GM19324 (cell line): ENCODE results near the gene VWA7.

Experiments
- ATAC-seq: cut with Tn5 transposase; IDR thresholded peaks from one replicate; pipeline ENCODE4 v1.9.1; 2021; ENCODE audit warnings: mild to moderate bottlenecking, moderate library complexity; ENCODE audit not compliant: unreplicated experiment, low FRiP score

VWA7 gene

DNA sequence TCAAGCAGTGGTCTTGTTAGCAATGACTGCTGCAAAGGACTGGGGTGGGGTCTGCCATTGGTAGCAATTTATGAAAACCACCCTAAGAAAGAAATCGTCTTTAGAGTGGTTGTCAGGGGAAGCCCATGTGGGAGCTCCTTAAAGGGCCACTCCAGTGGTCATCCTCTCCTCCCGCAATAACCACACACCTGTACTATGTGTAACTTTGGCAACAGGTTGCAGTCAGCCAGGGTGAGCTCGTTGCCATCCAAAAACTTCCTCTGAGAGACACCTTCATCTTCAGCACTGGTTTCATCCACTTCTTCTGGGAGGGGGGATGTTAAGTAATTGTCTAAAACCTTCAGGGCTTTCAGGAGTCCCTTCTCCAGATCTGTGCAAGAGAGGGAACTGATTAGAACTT is 45.1 kb downstream of the VWA7 start:
- no peak for ATAC-seq

- ATAC-seq = no peak
Observed at GRCh38 chr6:31730631-31731086, 46.5 kb downstream of the VWA7 start.

DNA sequence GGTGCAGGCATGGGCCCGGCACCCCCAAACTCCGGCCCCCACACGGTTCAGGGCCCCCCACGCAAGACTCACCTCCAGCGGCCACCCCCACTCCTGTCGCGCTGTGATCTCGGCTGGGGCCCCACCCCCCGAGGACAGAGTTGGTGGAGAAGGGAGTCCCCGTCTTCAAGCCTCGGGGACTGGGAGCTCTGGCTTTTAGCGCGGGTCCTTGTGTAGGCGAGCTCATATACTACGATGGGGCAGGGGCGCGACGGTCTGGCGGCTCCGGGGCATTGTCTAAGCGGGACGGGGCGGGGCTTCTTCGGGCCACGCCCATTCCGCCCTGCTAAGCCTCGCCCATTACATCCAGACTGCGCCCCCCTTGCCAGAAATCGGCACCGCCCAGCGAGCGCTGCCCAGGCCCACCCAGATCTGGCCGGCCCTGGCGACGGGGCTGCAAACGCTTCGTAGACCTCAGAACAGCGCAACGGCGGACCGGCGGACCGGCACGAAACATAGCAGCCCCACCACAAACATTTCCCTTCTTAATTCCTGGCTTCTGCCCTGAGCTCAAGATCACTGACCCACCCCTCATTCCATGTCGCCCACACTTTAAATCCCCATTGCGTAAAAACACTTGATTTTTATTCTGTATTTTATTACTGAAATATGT is 47.0 kb downstream of the VWA7 start:
- no peak for ATAC-seq

DNA sequence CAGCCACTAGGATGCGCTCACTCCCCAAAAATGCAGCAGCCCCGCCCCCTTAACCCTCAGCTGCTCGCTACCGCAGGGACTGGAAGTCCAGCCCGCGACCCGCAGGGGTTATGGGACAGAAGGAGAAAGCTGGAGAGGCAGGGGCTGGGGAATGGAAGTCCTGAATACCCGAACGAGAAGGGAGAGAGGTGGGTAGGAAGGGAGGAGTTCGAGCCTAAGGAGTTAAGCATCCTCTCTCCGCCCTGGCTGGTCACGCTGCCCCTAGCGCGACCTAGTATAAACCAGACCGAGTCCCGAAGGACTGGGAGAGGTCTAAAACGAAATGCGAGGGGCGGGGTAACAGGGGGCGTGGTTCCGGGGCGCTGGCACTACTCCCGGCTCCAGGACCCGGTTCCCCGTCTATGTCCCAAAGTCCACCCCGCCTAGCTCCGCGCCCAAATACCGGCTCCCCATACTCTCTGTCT is 47.6 kb downstream of the VWA7 start:
- ATAC-seq = no peak

- ATAC-seq = no peak
Observed at GRCh38 chr6:31728767-31729514, 48.2 kb downstream of the VWA7 start, which contains the start of gene DDAH2. TSS of gene DDAH2 (minus strand) at chr6:31729299. CDS start at chr6:31729161, 138 bp downstream.

- ATAC-seq = no peak
Observed at GRCh38 chr6:31727717-31728671, 49.1 kb downstream of the VWA7 start.

DNA sequence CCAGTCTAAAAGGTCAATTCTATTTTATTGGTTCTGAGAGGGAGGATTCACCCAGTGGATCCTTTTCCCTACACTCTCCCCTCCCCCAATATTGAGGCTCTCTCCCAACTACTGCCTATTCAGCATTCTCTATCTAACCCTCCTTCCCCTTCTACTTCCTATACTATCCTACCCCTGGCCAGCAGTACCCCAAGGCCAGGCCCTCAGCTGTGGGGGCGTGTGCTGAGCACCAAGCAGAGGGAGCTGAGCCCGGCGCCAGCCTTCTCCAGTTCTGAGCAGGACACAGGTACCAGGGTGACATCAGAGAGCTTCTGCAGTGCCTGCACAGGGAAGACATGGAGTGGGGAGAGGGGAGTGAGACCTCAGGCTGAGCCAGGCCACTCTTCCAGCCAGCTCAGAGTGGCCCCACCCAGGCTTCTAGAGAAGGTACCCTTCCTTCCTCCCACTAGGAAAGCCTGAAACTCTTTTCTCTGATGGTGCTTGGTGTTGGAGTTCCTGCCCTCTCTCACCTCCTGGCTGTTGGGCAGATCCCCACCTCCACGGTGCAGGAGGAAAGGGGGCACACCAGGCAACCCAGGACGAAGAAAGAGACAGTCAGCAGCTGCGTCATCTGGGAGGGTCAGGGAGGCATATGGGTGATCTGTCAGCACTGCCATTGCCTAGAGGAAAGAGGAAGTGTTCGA is 50.0 kb downstream of the VWA7 start:
- ATAC-seq = peak; percentile 48

DNA sequence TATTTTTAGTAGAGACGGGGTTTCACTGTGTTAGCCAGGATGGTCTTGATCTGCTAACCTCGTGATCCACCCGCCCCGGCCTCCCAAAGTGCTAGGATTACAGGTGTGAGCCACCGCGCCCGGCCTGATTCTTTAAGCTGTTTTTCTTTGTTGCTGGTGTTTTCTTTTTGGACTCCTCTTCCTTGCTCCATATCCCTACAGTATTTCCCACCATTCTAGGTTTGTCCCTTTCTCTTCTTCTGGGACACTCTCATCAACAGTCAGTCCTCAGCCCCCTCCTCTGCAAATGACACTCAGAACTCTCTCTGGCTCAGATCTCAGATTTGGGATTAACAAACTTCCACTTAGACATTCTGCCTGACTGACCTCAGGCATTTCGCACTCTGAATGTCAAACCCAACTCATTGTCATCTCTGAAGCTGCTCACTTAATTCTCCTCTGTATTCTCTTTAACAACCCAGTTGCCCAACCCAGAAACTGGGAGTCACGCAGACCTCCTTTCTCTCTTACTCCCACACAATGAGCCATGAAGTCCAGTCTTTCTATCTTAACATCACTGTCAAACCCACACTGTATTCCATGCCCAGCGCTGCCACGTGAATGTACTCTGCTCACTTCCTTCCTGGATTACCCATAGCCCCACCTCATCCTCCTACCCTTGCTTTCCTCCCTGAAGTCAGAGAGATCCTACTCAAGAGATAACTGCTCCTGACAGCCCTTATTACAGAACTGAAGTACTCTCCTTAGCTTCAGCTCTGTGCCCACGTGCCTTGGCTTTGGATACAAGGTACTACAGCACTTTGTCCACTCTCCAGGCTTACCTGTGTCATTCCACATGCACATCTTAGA is 51.4 kb downstream of the VWA7 start:
- no peak for ATAC-seq

GRCh38 chr6:31723980-31724691 is 53.0 kb downstream of the VWA7 start:
- ATAC-seq = no peak

DNA sequence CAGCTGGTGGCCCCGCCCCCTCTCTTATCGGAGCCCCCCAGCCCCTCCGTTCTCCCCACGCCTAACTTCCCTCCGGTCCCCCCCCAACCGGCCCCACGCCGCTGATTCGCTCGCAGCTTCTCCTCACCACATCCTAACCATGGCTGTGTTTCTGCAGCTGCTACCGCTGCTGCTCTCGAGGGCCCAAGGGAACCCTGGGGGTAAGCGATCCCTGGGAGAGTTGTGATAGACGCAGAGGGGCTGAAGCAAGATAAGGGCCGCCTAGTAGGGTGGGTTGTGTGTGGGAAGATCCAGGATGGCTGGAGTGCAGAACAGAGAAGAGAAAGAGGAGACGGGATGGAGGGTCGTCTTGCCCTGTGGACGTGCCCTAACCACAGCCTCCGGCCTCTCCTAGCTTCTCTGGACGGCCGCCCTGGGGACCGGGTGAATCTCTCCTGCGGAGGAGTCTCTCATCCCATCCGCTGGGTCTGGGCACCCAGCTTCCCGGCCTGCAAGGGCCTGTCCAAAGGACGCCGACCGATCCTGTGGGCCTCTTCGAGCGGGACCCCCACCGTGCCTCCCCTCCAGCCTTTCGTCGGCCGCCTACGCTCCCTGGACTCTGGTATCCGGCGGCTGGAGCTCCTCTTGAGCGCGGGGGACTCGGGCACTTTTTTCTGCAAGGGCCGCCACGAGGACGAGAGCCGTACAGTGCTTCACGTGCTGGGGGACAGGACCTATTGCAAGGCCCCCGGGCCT is 53.7 kb downstream of the VWA7 start, which contains the start of gene MPIG6B:
TSS of gene MPIG6B (plus strand) at position 129 of the 735 bp plus-strand sequence. CDS start at position 140, 11 bp downstream.
- ATAC-seq = no peak

- no peak for ATAC-seq
Observed at GRCh38 chr6:31722173-31722572, 55.0 kb downstream of the VWA7 start.

GRCh38 chr6:31721351-31722020 is 55.6 kb downstream of the VWA7 start, which contains the start of gene LY6G6C:
TSS of gene LY6G6C (minus strand) at chr6:31721746. CDS start at chr6:31721679, 67 bp downstream.
- ATAC-seq = no peak

DNA sequence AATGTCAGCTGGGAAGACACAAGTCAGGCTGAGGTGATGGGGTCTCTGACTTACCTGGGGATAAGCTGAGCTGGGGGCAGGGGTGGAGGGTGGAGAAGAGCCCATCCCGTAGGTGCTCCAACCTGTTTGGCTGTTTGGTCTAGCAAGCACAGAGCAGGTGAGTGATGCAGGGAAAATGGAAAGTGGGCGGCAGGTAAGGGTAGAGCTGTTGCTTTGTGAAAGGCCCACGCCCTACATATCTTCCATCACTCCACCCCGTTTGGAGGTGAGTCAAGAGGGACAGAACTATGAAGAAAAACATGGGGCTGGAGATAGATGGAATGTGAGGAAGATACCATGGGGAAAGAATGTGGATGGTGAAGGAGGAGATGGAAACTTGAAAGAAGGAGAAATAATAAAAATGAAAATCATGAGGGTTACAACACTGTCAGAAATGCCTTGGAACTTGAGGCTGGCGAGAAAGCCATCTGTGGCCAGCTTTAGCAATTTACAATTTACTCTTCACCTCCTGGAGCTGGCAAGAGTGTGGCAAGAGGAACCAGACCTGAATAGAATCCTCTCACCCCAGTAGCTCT is 56.8 kb downstream of the VWA7 start:
- ATAC-seq = no peak

DNA sequence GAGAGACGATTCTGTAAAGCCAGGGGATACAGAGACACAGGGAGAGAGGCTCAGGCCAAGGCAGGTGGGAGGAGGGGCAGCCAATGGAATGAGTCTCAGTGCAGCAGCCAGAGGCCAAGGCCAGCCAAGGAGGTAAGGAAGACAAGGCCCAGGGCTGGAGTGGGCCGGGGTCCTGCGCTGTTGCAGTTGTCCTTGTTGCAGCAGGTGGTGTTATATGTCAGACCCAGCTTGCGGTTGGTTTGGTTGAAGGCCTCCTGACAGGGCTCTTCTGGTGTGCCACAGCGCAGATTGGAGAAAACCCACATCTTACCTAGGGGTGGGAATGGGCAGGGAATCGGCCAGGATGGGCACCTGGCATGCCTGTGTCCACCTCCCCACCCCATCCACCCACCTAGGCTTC is 58.1 kb downstream of the VWA7 start:
- no peak for ATAC-seq

DNA sequence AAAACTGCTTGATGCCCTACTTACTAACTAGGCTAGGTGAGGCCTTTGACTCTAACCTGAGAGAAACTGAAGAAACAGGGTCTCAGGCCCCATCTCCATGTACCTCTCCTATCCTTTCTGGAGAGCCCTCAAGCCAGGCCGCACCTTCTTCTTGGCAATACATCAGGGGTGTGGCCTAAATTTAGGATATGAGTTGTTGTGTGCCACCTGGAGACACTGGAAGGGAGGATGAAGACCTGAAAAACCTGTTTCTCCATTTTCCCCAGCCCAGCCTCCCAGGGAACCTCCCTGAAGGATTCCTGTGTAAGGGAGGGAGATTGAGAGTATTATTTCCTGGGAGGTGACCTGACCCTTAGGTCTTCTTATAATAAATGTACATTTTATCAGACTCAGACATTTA is 58.9 kb downstream of the VWA7 start:
- ATAC-seq = no peak

GRCh38 chr6:31717499-31718222 is 59.5 kb downstream of the VWA7 start:
- no peak for ATAC-seq
